Measurements from ENCODE around the gene ZBTB16. TPM values are rescaled to one million over a fixed set of nuclear protein-coding genes. Genes with fewer than 3 reads are reported as not detected.

ZBTB16 gene
- polyA plus RNA-seq, 1 experiment: not detected

DNA sequence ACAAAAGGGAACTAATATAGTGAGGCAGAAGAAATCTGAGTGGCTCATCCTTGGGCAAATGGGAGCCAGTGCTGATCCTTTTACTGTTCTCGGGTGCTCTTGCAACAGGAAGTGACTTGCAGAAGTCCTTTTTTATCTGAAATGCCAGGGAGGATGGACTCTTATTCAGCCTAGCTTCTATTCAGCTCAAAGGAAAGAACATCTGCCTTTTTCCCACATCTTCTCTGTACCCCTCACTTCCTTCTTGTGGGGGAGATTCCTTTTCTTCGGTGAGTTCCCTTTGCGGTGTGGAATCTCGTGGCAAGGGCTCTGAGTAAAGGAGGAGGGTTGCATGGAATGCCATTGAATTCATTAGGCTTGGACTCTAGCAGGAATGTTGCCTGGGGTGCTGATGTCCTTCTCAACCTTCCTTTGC, 76.2 kb downstream of the ZBTB16 start:
- peak; percentile 43 for DNase-seq (ENCODE audit: low read depth)
- ChIA-PET POLR2A (no interaction called here), CTCF (interaction anchor here (1.0 to 1.3 kb wide), 3 partner anchors 9 to 11 kb away, joined by 3 to 4 read pairs (median 3); no protein-coding TSS in a partner anchor)
- no peak overlapping the region for H3K4me3 ChIP-seq (ENCODE audit: low read depth, low read length)
- peaks cover 6% of the 10 kb centered on the region for H3K27me3 ChIP-seq (ENCODE audit: control insufficient read depth, insufficient read depth, low read length)
- TF ChIP-seq, protein P1, sequence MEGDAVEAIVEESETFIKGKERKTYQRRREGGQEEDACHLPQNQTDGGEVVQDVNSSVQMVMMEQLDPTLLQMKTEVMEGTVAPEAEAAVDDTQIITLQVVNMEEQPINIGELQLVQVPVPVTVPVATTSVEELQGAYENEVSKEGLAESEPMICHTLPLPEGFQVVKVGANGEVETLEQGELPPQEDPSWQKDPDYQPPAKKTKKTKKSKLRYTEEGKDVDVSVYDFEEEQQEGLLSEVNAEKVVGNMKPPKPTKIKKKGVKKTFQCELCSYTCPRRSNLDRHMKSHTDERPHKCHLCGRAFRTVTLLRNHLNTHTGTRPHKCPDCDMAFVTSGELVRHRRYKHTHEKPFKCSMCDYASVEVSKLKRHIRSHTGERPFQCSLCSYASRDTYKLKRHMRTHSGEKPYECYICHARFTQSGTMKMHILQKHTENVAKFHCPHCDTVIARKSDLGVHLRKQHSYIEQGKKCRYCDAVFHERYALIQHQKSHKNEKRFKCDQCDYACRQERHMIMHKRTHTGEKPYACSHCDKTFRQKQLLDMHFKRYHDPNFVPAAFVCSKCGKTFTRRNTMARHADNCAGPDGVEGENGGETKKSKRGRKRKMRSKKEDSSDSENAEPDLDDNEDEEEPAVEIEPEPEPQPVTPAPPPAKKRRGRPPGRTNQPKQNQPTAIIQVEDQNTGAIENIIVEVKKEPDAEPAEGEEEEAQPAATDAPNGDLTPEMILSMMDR (IDR thresholded peaks at IDR 0.05; ENCODE audit: insufficient read depth, low read depth, low read length): no peak
- no peaks in the 10 kb centered on the region for H3K36me3 ChIP-seq (ENCODE audit: control insufficient read depth, insufficient read depth, low read length)

DNA sequence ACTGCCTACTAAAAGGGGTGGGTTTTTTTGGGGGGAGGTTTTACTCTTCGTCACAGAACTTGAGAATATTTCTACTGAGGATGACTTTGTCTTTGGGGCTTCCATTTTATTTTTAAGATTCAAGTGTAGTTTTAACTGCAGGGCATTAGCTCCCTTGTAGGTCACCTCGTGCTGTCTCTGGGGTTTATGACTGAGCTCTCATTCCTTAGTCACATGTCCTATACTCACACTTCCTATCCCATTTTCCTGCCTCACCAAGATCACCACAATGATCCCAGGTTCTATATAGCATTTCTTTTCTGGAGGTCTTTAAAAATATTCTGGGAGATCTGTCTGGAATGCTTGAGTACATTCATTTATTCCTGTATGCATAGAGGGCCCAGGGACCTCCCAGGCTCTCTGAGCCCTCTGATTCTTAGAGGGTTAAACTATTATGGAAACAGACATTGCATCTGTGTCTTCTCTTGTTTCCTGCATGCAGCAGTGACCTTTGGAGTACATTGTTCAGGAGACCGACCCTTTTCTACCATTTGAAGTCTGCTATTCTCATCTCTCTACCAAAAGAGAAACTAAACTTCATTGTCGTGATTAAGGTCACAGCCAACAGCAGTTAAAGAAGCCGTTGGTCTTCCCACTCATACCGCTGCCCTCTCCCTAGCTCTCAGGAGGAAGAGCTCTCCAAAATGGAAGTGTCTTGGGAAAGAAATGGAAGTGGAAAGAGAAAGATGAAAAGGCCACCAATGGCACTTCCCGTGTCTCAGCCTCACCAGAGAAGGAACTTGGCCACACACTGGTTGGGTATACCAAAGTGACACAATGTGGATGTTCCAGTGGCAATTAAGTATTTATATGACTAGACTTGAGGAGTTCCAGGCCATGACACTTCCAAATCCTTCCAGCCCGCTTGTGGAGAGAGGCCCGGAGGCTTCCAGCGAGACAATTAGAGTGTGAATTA, 77.5 kb downstream of the ZBTB16 start:
- ChIA-PET CTCF (interaction anchor here (1.2 kb wide), 1 partner anchor 12 kb away, joined by 3 read pairs; no protein-coding TSS in a partner anchor), POLR2A (no interaction called here)
- DNase-seq (ENCODE audit: low read depth): no peak
- H3K4me3 ChIP-seq (ENCODE audit: low read depth, low read length): no peak overlapping the region
- no peaks in the 10 kb centered on the region for H3K36me3 ChIP-seq (ENCODE audit: control insufficient read depth, insufficient read depth, low read length)
- peaks cover 5% of the 10 kb centered on the region for H3K27me3 ChIP-seq (ENCODE audit: control insufficient read depth, insufficient read depth, low read length)
- TF ChIP-seq, protein P1 (IDR thresholded peaks at IDR 0.05; ENCODE audit: insufficient read depth, low read depth, low read length): no peak

DNA sequence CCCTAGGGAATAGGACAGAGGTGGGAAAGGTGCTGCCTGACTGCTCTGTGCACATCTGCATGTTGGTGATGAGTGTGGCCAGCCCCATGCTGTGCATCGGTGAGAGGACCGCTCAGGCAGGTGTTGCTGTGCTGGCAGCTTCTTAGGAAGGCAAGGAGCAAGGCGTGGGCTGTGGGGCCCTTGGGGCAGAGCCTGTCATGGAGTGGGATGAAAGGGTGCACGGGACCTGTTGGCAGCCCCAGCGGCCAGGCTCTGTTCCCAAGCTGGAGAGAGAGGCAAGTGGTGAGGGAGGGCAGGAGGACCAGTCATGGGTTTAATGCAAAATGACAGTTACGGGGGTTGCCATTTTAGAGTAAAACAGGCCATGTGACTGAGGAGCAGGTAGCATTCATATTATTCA, 78.3 kb downstream of the ZBTB16 start:
- ChIA-PET POLR2A (no interaction called here), CTCF (interaction anchor here (1.0 kb wide), 1 partner anchor 22 kb away, joined by 3 read pairs; no protein-coding TSS in a partner anchor)
- no peak for DNase-seq (ENCODE audit: low read depth)
- TF ChIP-seq, protein P1 (IDR thresholded peaks at IDR 0.05; ENCODE audit: insufficient read depth, low read depth, low read length): no peak
- H3K4me3 ChIP-seq (ENCODE audit: low read depth, low read length): no peak overlapping the region
- no peaks in the 10 kb centered on the region for H3K36me3 ChIP-seq (ENCODE audit: control insufficient read depth, insufficient read depth, low read length)
- H3K27me3 ChIP-seq (ENCODE audit: control insufficient read depth, insufficient read depth, low read length): peaks cover 5% of the 10 kb centered on the region

DNA sequence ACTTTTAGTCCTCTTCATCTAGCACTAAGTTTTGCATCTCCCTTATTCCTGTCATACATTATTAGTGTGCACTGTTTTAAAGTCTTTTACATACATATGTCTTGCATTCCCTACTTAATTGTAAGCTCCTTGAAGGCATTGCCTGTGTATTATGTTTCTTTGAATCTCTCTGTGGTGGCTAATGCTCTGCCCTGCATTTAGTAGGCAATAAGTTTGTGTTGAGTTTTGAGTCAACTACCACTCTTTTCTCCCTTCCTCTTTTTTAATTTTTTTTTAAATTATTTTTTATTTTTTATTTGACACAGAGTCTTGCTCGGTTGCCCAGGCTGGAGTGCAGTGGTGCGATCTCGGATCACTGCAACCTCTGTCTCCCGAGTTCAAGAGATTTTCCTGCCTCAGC, 78.9 kb downstream of the ZBTB16 start:
- no peak for DNase-seq (ENCODE audit: low read depth)
- ChIA-PET CTCF (interaction anchor here (1.0 kb wide), 1 partner anchor 21 kb away, joined by 3 read pairs; no protein-coding TSS in a partner anchor), POLR2A (no interaction called here)
- TF ChIP-seq, protein P1 (IDR thresholded peaks at IDR 0.05; ENCODE audit: insufficient read depth, low read depth, low read length): no peak
- peaks cover 8% of the 10 kb centered on the region for H3K27me3 ChIP-seq (ENCODE audit: control insufficient read depth, insufficient read depth, low read length)
- no peak overlapping the region for H3K4me3 ChIP-seq (ENCODE audit: low read depth, low read length)
- no peaks in the 10 kb centered on the region for H3K36me3 ChIP-seq (ENCODE audit: control insufficient read depth, insufficient read depth, low read length)

DNA sequence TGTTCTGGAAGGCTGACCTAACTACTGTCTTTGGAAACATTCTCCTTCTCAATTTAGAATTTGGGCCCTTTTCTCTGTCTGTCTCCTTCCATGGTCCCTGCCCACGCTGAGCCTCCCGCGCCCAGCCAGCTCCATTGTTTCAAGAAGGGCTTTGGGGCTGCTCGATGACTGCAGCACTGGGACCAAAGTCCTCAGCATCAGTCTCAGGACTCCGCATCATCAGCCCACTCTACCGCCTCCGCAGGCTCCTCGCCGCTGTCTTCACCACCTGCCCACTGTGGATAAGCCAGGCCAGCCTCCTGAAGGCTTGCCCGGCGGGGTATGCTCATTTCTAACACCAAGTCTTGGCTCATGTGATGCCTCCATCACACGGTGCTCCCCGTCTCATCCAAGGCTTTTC, 81.3 kb downstream of the ZBTB16 start:
- ChIA-PET POLR2A (no interaction called here), CTCF (interaction anchor here (1.2 to 1.8 kb wide), 2 partner anchors 15 to 121 kb away, joined by 4 read pairs; no protein-coding TSS in a partner anchor)
- DNase-seq (ENCODE audit: low read depth): no peak
- no peak overlapping the region for H3K4me3 ChIP-seq (ENCODE audit: low read depth, low read length)
- H3K27me3 ChIP-seq (ENCODE audit: control insufficient read depth, insufficient read depth, low read length): peaks cover 10% of the 10 kb centered on the region
- TF ChIP-seq, protein P1 (IDR thresholded peaks at IDR 0.05; ENCODE audit: insufficient read depth, low read depth, low read length): no peak
- no peaks in the 10 kb centered on the region for H3K36me3 ChIP-seq (ENCODE audit: control insufficient read depth, insufficient read depth, low read length)
